Measurements from ENCODE around the gene RASA1. TPM values are rescaled to one million over a fixed set of nuclear protein-coding genes. Genes with fewer than 3 reads are reported as not detected.
"Not testable (repeated sequence)": the region's sequence is repeated elsewhere in the genome, so short reads cannot be mapped to it uniquely, and the experiment has no call there.

Gene RASA1
- 37.9 TPM for total RNA-seq

GRCh38 chr5:87267574-87268125 lies at the start of gene RASA1:
Gene RASA1, plus strand, starts transcription at chr5:87267883. Its CDS starts 569 bp downstream, at chr5:87268452.
- peak; percentile 97 for DNase-seq (ENCODE audit: low spot score)

GRCh38 chr5:87229780-87230179 lies 37.9 kb upstream of the RASA1 start:
- DNase-seq (ENCODE audit: low spot score), result no peak

GRCh38 chr5:87231037-87231808 lies 36.5 kb upstream of the RASA1 start:
- no peak for DNase-seq (ENCODE audit: low spot score)

GRCh38 chr5:87233143-87233542 lies 34.5 kb upstream of the RASA1 start:
- no peak for DNase-seq (ENCODE audit: low spot score)

- no peak for DNase-seq (ENCODE audit: low spot score)
These were observed 26.1 kb upstream of the RASA1 start for GRCh38 chr5:87241555-87241954.

- DNase-seq (ENCODE audit: low spot score), result no peak
These were observed 25.4 kb upstream of the RASA1 start for GRCh38 chr5:87242242-87242641.

GRCh38 chr5:87243161-87243844 lies 24.4 kb upstream of the RASA1 start:
- no peak for DNase-seq (ENCODE audit: low spot score)

GRCh38 chr5:87245451-87245850 lies 22.2 kb upstream of the RASA1 start:
- DNase-seq (ENCODE audit: low spot score), result no peak

- no peak for DNase-seq (ENCODE audit: low spot score)
These were observed 21.6 kb upstream of the RASA1 start for GRCh38 chr5:87246061-87246460.

GRCh38 chr5:87252283-87252605 lies 15.4 kb upstream of the RASA1 start:
- DNase-seq (ENCODE audit: low spot score), result no peak

- no peak for DNase-seq (ENCODE audit: low spot score)
These were observed 13.6 kb upstream of the RASA1 start for GRCh38 chr5:87254035-87254434.

- DNase-seq (ENCODE audit: low spot score), result no peak
These were observed 9.2 kb upstream of the RASA1 start for GRCh38 chr5:87258507-87258906.

GRCh38 chr5:87260604-87261192 lies 7.0 kb upstream of the RASA1 start:
- no peak for DNase-seq (ENCODE audit: low spot score)

GRCh38 chr5:87263498-87263897 lies 4.2 kb upstream of the RASA1 start:
- DNase-seq (ENCODE audit: low spot score), result no peak

GRCh38 chr5:87266914-87267573 lies 639 bp upstream of the RASA1 start:
- DNase-seq (ENCODE audit: low spot score), result no peak

GRCh38 chr5:87268126-87268969 lies 665 bp downstream of the RASA1 start:
- peak; percentile 63 for DNase-seq (ENCODE audit: low spot score)

- no peak for DNase-seq (ENCODE audit: low spot score)
These were observed 1.3 kb downstream of the RASA1 start for GRCh38 chr5:87268970-87269377.

- not testable (repeated sequence) for DNase-seq (ENCODE audit: low spot score)
These were observed 3.2 kb downstream of the RASA1 start for GRCh38 chr5:87270888-87271287.

- no peak for DNase-seq (ENCODE audit: low spot score)
These were observed 9.0 kb downstream of the RASA1 start for GRCh38 chr5:87276655-87277054.

GRCh38 chr5:87277279-87277835 lies 9.7 kb downstream of the RASA1 start:
- DNase-seq (ENCODE audit: low spot score), result no peak

- DNase-seq (ENCODE audit: low spot score), result no peak
These were observed 11.0 kb downstream of the RASA1 start for GRCh38 chr5:87278590-87279100.

Data from ureter (tissue), 1 donor.